GM23248 (cell line): ENCODE measurements around the gene MYCN. TPM values are rescaled to one million over a fixed set of nuclear protein-coding genes. Genes with fewer than 3 reads are reported as not detected.

ENCODE experiments used
- DNase-seq: peaks from one replicate; pipeline ENCODE4 v3.0.0-alpha.2; 2015
- H2AFZ ChIP-seq: fragments of 200-600 bp; sonication (generic); 2 replicates; pipeline ENCODE4 v1.6.1; 2016; ENCODE audit warnings: antibody characterized with exemption
- H3F3A ChIP-seq: fragments of 200-600 bp; sonication (generic); 2 replicates; pipeline ENCODE4 v1.6.1; 2016; ENCODE audit warnings: mild to moderate bottlenecking, antibody characterized with exemption, mixed run types; ENCODE audit not compliant: insufficient read depth
- H3K27ac ChIP-seq: fragments of 200-600 bp; sonication (generic); 2 replicates; pipeline ENCODE4 v1.5.1; 2016; ENCODE audit warnings: mild to moderate bottlenecking
- H3K27me3 ChIP-seq: fragments of 200-600 bp; sonication (generic); replicated peaks from 2 replicates; pipeline ENCODE4 v1.6.1; 2016; ENCODE audit warnings: mild to moderate bottlenecking; ENCODE audit not compliant: insufficient read depth
- H3K36me3 ChIP-seq: fragments of 200-600 bp; sonication (generic); 2 replicates; pipeline ENCODE4 v1.6.1; 2016; ENCODE audit warnings: low read depth, mild to moderate bottlenecking
- H3K4me1 ChIP-seq: fragments of 200-600 bp; sonication (generic); 2 replicates; pipeline ENCODE4 v1.6.1; 2016; ENCODE audit warnings: mild to moderate bottlenecking; ENCODE audit not compliant: insufficient read depth
- H3K4me2 ChIP-seq: fragments of 200-600 bp; sonication (generic); one replicate; pipeline ENCODE4 v1.6.1; 2016; ENCODE audit warnings: mild to moderate bottlenecking; ENCODE audit not compliant: unreplicated experiment
- H3K4me3 ChIP-seq: fragments of 200-600 bp; sonication (generic); 2 replicates; pipeline ENCODE4 v1.5.1; 2016; ENCODE audit warnings: mild to moderate bottlenecking
- H3K79me2 ChIP-seq: fragments of 200-600 bp; sonication (generic); 2 replicates; pipeline ENCODE4 v1.6.1; 2016; ENCODE audit warnings: mild to moderate bottlenecking; ENCODE audit not compliant: insufficient read depth
- H3K9ac ChIP-seq: fragments of 200-600 bp; sonication (generic); 2 replicates; pipeline ENCODE4 v1.6.1; 2016; ENCODE audit warnings: mild to moderate bottlenecking
- H3K9me2 ChIP-seq: fragments of 200-600 bp; sonication (generic); 2 replicates; pipeline ENCODE4 v1.6.1; 2016; ENCODE audit warnings: mixed run types, mild to moderate bottlenecking, moderate library complexity; ENCODE audit not compliant: insufficient read depth
- H3K9me3 ChIP-seq: fragments of 200-600 bp; sonication (generic); one replicate; pipeline ENCODE4 v1.6.1; 2017; ENCODE audit warnings: low read depth
- H4K20me1 ChIP-seq: fragments of 200-600 bp; sonication (generic); 2 replicates; pipeline ENCODE4 v1.6.0; 2016; ENCODE audit not compliant: insufficient read depth
- EZH2 ChIP-seq: fragments of 200-600 bp; sonication (generic); IDR thresholded peaks from 2 replicates; pipeline ENCODE4 v1.6.1; 2018; ENCODE audit warnings: antibody characterized with exemption, mild to moderate bottlenecking; ENCODE audit not compliant: insufficient read depth, poor library complexity, severe bottlenecking
- EZH2phosphoT487 ChIP-seq: fragments of 200-600 bp; sonication (generic); IDR thresholded peaks from 2 replicates; pipeline ENCODE4 v1.6.1; 2018; ENCODE audit warnings: antibody characterized with exemption, moderate library complexity, mild to moderate bottlenecking, low read depth; ENCODE audit not compliant: insufficient read depth
- WGBS, 2 experiments: methylation state at CpG; one replicate each; pipeline ENCODE4 v1.1.6; 2015 to 2017; ENCODE audit warnings: low lambda C conversion rate in 2 of 2, low coverage in 1 of 2; ENCODE audit errors: missing lambda C conversion rate in 2 of 2; 5-methylcytosine and 5-hydroxymethylcytosine counted together
- in situ Hi-C: fragments of 300-500 bp; cut with MboI; formaldehyde crosslinking; loops from 2 replicates; pipeline ENCODE4 v1.15.0; 2020
- polyA plus RNA-seq: library from polyadenylated mRNA; unstranded; fragments of >200 nt; fragmentation: Nextera tagmentation; extraction: Ambion mirVana; gene quantifications from 2 replicates; pipeline ENCODE4 v1.2.1, GENCODE V29; 2016
- total RNA-seq: library from RNA; depleted of rRNA; stranded (reverse); fragments of >200 nt; shearing (Covaris generic); gene quantifications from 2 replicates; pipeline ENCODE4 v1.2.3, GENCODE V29; 2014

Gene MYCN
- total and polyA plus RNA-seq, 2 experiments from 2014 or later, result not detected

GRCh38 chr2:15941481-15941850 is 1.1 kb downstream of the MYCN start:
- no peak overlapping the region for H3K27ac ChIP-seq
- 0 to 2% methylated on average over 7 to 14 of the region's 14 CpGs for WGBS, 2 experiments
- no peak overlapping the region for H2AFZ ChIP-seq
- no peaks in the 10 kb centered on the region for H3K36me3 ChIP-seq
- TF ChIP-seq EZH2phosphoT487, result no peak
- no peak for TF ChIP-seq EZH2
- no peaks in the 10 kb centered on the region for H3K9me2 ChIP-seq
- peaks cover 55% of the 10 kb centered on the region for H3K27me3 ChIP-seq
- no peaks in the 10 kb centered on the region for H3F3A ChIP-seq
- H3K4me1 ChIP-seq, result 0 out of 2 replicates have a peak, but pooled peaks cover 4% of the 10 kb centered on the region
- no peak overlapping the region for H3K4me2 ChIP-seq
- no peak overlapping the region for H3K9ac ChIP-seq
- no peak for DNase-seq
- H4K20me1 ChIP-seq, result no peaks in the 10 kb centered on the region
- in situ Hi-C loops, result no loop called here
- no peaks in the 10 kb centered on the region for H3K9me3 ChIP-seq
- no peaks in the 10 kb centered on the region for H3K79me2 ChIP-seq
- no peak overlapping the region for H3K4me3 ChIP-seq

- TF ChIP-seq EZH2, result peak; percentile 52
- 0 out of 2 replicates have a peak, but pooled peaks have one; percentile 53 for TF ChIP-seq EZH2phosphoT487
Observed at GRCh38 chr2:15941871-15942710, 1.7 kb downstream of the MYCN start.

GRCh38 chr2:15942711-15943345 is 2.5 kb downstream of the MYCN start:
- Histone ChIP-seq H3K4me2 (no peak overlapping the region), H3K4me3 (no peak overlapping the region), H3K79me2 (no peaks in the 10 kb centered on the region), H3K27me3 (peaks cover 51% of the 10 kb centered on the region), H3K9me2 (no peaks in the 10 kb centered on the region), H3F3A (no peaks in the 10 kb centered on the region), H3K27ac (no peak overlapping the region), H3K36me3 (no peaks in the 10 kb centered on the region), H3K9ac (no peak overlapping the region), H2AFZ (no peak overlapping the region), H3K4me1 (0 out of 2 replicates have a peak, but pooled peaks cover 4% of the 10 kb centered on the region), H3K9me3 (no peaks in the 10 kb centered on the region), H4K20me1 (no peaks in the 10 kb centered on the region)
- in situ Hi-C loops, result no loop called here
- no peak for DNase-seq
- whole genome bisulfite sequencing, 2 experiments, result 27 to 29% methylated on average over 24 to 25 of the region's 34 CpGs
- TF ChIP-seq EZH2 (peak; percentile 66), EZH2phosphoT487 (no peak)

More at GRCh38 chr2:15941871-15942710, 1.7 kb downstream of the MYCN start:
- peak overlapping the region; percentile 53 for H3K4me2 ChIP-seq
- no peak overlapping the region for H3K9ac ChIP-seq
- in situ Hi-C loops, result no loop called here
- no peaks in the 10 kb centered on the region for H4K20me1 ChIP-seq
- no peaks in the 10 kb centered on the region for H3K9me2 ChIP-seq
- DNase-seq, result peak; percentile 34
- peak overlapping the region; percentile 58; the same call in 1 of the 2 replicates for H2AFZ ChIP-seq
- 0 out of 2 replicates have a peak, but pooled peaks cover 4% of the 10 kb centered on the region for H3K4me1 ChIP-seq
- peak overlapping the region; percentile 45; the same call in 1 of the 2 replicates for H3K4me3 ChIP-seq
- WGBS, 2 experiments, result 2 to 3% methylated on average over 57 to 72 of the region's 98 CpGs
- H3F3A ChIP-seq, result no peaks in the 10 kb centered on the region
- H3K27ac ChIP-seq, result no peak overlapping the region
- H3K36me3 ChIP-seq, result no peaks in the 10 kb centered on the region
- peaks cover 55% of the 10 kb centered on the region for H3K27me3 ChIP-seq
- H3K79me2 ChIP-seq, result no peaks in the 10 kb centered on the region
- H3K9me3 ChIP-seq, result no peaks in the 10 kb centered on the region

GRCh38 chr2:15943378-15944280 is 3.3 kb downstream of the MYCN start:
- no peak overlapping the region for H3K27ac ChIP-seq
- 0 out of 2 replicates have a peak, but pooled peaks cover 4% of the 10 kb centered on the region for H3K4me1 ChIP-seq
- no peak overlapping the region for H2AFZ ChIP-seq
- H3K27me3 ChIP-seq, result peaks cover 45% of the 10 kb centered on the region
- DNase-seq, result no peak
- in situ Hi-C loops, result no loop called here
- no peak overlapping the region for H3K4me2 ChIP-seq
- no peak for TF ChIP-seq EZH2phosphoT487
- no peak for TF ChIP-seq EZH2
- H3K9me2 ChIP-seq, result no peaks in the 10 kb centered on the region
- no peaks in the 10 kb centered on the region for H3K36me3 ChIP-seq
- 24 to 34% methylated on average over 10 to 12 of the region's 12 CpGs for WGBS, 2 experiments
- H4K20me1 ChIP-seq, result no peaks in the 10 kb centered on the region
- no peaks in the 10 kb centered on the region for H3K79me2 ChIP-seq
- H3F3A ChIP-seq, result no peaks in the 10 kb centered on the region
- H3K4me3 ChIP-seq, result no peak overlapping the region
- no peaks in the 10 kb centered on the region for H3K9me3 ChIP-seq
- H3K9ac ChIP-seq, result no peak overlapping the region
